HEK293 (cell line): ENCODE data around the gene FBXO45.
A peak's percentile ranks its signal among the peaks of the same experiment; 100 is the strongest.

Source experiments
- CTCF ChIA-PET: fragments of 350-600 bp; formaldehyde crosslinking; extraction: SDS; loops from one replicate; lab custom pipeline; 2021; ENCODE audit warnings: antibody characterized with exemption; lab: Yijun Ruan, JAX
- POLR2A ChIA-PET: fragments of 300-600 bp; formaldehyde crosslinking; extraction: SDS; loops from one replicate; lab custom pipeline; 2020; ENCODE audit warnings: antibody characterized with exemption, inconsistent platforms; lab: Yijun Ruan, JAX
- H3K27ac ChIP-seq: fragments of 200-500 bp; sonication (Bioruptor generic); 2 replicates; pipeline ENCODE4 v1.5.1; 2014; ENCODE audit warnings: low read depth, low read length, control low read depth, inconsistent platforms; ENCODE audit errors: extremely low read depth
- H3K36me3 ChIP-seq, 2 experiments: fragments of 200-500 bp in 1 of 2; sonication (Bioruptor generic) in 1 of 2; 1 replicate in 1 of 2; 2 replicates in 1 of 2; pipeline ENCODE4 v1.5.1; 2014 to 2017; ENCODE audit warnings: inconsistent platforms in 2 of 2, low read length in 2 of 2; ENCODE audit not compliant: control insufficient read depth in 2 of 2, insufficient read depth in 1 of 2
- H3K4me1 ChIP-seq: fragments of 200-500 bp; sonication (Bioruptor generic); 2 replicates; pipeline ENCODE4 v1.5.1; 2014; ENCODE audit warnings: mild to moderate bottlenecking, low read length, inconsistent platforms; ENCODE audit not compliant: control insufficient read depth, insufficient read depth
- H3K4me3 ChIP-seq: 2 replicates; pipeline ENCODE4 v1.5.1; 2011; ENCODE audit warnings: low read depth, mild to moderate bottlenecking, control low read depth, low read length, moderate library complexity
- H3K9me3 ChIP-seq: fragments of 200-500 bp; sonication (Bioruptor generic); 2 replicates; pipeline ENCODE4 v1.5.1; 2014; ENCODE audit warnings: low read depth, low read length, inconsistent platforms; ENCODE audit not compliant: control insufficient read depth, insufficient read depth
- CTCF ChIP-seq: fragments of 450-650 bp; formaldehyde crosslinking; IDR thresholded peaks from 2 replicates; pipeline ENCODE4 v1.5.1; 2016; ENCODE audit warnings: missing biosample characterization, missing genetic modification characterization
- HOXA7 ChIP-seq: sonication (generic); formaldehyde crosslinking; IDR thresholded peaks from 2 replicates; pipeline ENCODE4 v1.8.1; 2022; ENCODE audit warnings: missing genetic modification reagents, borderline replicate concordance
- ZNF654 ChIP-seq: fragments of 450-650 bp; formaldehyde crosslinking; IDR thresholded peaks from 2 replicates; pipeline ENCODE4 v1.5.1; 2016; ENCODE audit warnings: low read depth, missing biosample characterization, missing genetic modification characterization
- TF ChIP-seq, protein P1 (sequence below): fragments of 450-650 bp; formaldehyde crosslinking; IDR thresholded peaks from 2 replicates; pipeline ENCODE4 v1.5.1; 2016; ENCODE audit warnings: missing biosample characterization, missing genetic modification characterization, borderline replicate concordance
- TF ChIP-seq, protein P2 (sequence below): fragments of 450-650 bp; formaldehyde crosslinking; IDR thresholded peaks from 2 replicates; pipeline ENCODE4 v1.5.1; 2016; ENCODE audit warnings: missing biosample characterization, missing genetic modification characterization
- TF ChIP-seq, protein P3 (sequence below): fragments of 450-650 bp; formaldehyde crosslinking; IDR thresholded peaks from 2 replicates; pipeline ENCODE4 v1.5.1; 2017; ENCODE audit warnings: missing biosample characterization, mild to moderate bottlenecking, missing genetic modification characterization, moderate library complexity
- TF ChIP-seq, protein P4 (sequence below): fragments of 450-650 bp; formaldehyde crosslinking; IDR thresholded peaks from 2 replicates; pipeline ENCODE4 v1.5.1; 2017; ENCODE audit warnings: missing biosample characterization, missing genetic modification characterization

FBXO45 gene

DNA sequence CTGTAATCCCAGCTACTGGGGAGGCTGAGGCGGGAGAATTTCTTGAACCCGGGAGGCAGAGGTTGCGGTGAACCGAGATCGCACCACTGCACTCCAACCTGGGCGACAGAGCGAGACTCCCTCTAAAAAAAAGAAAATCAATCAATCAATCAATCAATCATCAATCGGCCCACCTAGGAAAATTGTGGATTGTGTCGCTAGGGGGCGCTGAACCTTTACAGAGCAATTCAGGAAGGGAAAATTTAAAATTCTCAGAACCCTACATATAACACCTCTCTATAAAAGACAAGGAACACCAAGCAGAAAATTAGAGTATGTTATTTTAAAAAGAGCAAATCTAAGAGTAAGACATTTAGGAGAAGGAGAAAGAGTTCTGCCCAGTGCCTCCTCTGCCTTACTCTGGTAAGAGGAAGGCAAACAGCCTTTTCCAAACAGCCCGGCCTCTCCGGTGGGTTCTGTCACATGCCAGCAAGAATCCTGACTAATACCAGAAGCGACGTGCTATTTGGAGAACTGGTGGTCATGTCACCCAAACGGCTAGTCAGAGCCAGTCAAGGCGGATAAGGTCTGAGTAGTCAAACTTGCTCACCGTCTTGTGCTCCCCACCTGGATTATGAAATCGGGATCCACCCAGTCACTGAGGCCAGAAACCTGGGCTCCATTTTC lies 31.0 kb upstream of the FBXO45 start:
- ChIA-PET CTCF (interaction anchor here (0.8 to 1.0 kb wide), 2 partner anchors 55 to 92 kb away, joined by 4 to 5 read pairs; no protein-coding TSS in a partner anchor), POLR2A (no interaction called here)
- Histone ChIP-seq H3K27ac (no peak overlapping the region), H3K4me3 (no peak overlapping the region), H3K4me1 (no peaks in the 10 kb centered on the region), H3K9me3 (no peaks in the 10 kb centered on the region), H3K36me3 (no peaks in the 10 kb centered on the region)
- TF ChIP-seq HOXA7 (no peak), CTCF (tag by site-specific recombination) (peak; percentile 36; the same call in 1 of the 2 replicates), ZNF654 (tag by site-specific recombination) (peak; percentile 43)
- TF ChIP-seq, protein P1, sequence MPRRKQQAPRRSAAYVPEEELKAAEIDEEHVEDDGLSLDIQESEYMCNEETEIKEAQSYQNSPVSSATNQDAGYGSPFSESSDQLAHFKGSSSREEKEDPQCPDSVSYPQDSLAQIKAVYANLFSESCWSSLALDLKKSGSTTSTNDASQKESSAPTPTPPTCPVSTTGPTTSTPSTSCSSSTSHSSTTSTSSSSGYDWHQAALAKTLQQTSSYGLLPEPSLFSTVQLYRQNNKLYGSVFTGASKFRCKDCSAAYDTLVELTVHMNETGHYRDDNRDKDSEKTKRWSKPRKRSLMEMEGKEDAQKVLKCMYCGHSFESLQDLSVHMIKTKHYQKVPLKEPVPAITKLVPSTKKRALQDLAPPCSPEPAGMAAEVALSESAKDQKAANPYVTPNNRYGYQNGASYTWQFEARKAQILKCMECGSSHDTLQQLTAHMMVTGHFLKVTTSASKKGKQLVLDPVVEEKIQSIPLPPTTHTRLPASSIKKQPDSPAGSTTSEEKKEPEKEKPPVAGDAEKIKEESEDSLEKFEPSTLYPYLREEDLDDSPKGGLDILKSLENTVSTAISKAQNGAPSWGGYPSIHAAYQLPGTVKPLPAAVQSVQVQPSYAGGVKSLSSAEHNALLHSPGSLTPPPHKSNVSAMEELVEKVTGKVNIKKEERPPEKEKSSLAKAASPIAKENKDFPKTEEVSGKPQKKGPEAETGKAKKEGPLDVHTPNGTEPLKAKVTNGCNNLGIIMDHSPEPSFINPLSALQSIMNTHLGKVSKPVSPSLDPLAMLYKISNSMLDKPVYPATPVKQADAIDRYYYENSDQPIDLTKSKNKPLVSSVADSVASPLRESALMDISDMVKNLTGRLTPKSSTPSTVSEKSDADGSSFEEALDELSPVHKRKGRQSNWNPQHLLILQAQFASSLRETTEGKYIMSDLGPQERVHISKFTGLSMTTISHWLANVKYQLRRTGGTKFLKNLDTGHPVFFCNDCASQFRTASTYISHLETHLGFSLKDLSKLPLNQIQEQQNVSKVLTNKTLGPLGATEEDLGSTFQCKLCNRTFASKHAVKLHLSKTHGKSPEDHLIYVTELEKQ (tag by site-specific recombination) = 0 out of 2 replicates have a peak, but pooled peaks have one; percentile 46
- TF ChIP-seq, protein P2, sequence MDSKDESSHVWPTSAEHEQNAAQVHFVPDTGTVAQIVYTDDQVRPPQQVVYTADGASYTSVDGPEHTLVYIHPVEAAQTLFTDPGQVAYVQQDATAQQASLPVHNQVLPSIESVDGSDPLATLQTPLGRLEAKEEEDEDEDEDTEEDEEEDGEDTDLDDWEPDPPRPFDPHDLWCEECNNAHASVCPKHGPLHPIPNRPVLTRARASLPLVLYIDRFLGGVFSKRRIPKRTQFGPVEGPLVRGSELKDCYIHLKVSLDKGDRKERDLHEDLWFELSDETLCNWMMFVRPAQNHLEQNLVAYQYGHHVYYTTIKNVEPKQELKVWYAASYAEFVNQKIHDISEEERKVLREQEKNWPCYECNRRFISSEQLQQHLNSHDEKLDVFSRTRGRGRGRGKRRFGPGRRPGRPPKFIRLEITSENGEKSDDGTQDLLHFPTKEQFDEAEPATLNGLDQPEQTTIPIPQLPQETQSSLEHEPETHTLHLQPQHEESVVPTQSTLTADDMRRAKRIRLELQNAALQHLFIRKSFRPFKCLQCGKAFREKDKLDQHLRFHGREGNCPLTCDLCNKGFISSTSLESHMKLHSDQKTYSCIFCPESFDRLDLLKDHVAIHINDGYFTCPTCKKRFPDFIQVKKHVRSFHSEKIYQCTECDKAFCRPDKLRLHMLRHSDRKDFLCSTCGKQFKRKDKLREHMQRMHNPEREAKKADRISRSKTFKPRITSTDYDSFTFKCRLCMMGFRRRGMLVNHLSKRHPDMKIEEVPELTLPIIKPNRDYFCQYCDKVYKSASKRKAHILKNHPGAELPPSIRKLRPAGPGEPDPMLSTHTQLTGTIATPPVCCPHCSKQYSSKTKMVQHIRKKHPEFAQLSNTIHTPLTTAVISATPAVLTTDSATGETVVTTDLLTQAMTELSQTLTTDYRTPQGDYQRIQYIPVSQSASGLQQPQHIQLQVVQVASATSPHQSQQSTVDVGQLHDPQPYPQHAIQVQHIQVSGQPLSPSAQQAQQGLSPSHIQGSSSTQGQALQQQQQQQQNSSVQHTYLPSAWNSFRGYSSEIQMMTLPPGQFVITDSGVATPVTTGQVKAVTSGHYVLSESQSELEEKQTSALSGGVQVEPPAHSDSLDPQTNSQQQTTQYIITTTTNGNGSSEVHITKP (tag by site-specific recombination) = no peak

DNA sequence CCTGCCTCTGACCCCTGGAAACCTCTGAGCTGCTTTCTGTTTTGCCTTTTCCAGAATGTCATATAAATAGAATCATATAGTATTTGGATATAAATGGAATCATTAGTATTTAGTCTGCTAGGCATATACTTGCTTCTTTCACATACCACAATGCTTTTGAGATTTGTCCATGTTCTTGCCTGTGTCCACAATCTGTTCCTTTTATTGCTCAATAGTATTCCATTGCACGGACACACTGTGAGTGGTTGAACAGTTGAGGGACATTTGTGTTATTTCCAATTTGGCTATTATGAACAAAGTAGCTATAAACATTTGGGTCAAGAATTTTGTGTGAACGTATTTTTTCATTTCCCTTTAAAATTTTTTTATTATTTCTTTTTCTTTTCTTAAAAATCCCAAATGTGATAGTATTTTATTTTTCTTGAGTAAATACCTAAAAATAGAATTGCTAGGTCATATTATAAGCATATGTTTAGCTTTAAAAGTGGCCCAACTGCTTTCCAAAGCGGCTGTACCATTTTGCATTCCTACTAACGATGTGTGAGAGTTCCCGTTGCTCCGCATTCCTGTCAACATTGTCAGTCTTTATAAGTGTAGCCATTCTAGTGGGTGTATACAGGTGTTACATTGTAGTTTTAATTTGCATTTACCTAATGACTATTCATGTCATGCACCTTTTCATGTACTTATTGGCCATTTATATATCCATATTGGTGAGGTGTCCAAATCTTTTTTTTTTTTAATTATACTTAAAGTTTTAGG lies 26.6 kb upstream of the FBXO45 start:
- no peaks in the 10 kb centered on the region for H3K36me3 ChIP-seq
- no peaks in the 10 kb centered on the region for H3K4me1 ChIP-seq
- H3K9me3 ChIP-seq = no peaks in the 10 kb centered on the region
- CTCF ChIA-PET = interaction anchor here (1.0 kb wide), 1 partner anchor 23 kb away, joined by 3 read pairs; no protein-coding TSS in a partner anchor
- POLR2A ChIA-PET = interaction anchor here (0.6 kb wide), 1 partner anchor 438 kb away, joined by 7 read pairs; no protein-coding TSS in a partner anchor
- TF ChIP-seq HOXA7 = no peak
- TF ChIP-seq, protein P3, sequence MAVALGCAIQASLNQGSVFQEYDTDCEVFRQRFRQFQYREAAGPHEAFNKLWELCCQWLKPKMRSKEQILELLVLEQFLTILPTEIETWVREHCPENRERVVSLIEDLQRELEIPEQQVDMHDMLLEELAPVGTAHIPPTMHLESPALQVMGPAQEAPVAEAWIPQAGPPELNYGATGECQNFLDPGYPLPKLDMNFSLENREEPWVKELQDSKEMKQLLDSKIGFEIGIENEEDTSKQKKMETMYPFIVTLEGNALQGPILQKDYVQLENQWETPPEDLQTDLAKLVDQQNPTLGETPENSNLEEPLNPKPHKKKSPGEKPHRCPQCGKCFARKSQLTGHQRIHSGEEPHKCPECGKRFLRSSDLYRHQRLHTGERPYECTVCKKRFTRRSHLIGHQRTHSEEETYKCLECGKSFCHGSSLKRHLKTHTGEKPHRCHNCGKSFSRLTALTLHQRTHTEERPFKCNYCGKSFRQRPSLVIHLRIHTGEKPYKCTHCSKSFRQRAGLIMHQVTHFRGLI (tag by site-specific recombination) = no peak
- TF ChIP-seq, protein P4, sequence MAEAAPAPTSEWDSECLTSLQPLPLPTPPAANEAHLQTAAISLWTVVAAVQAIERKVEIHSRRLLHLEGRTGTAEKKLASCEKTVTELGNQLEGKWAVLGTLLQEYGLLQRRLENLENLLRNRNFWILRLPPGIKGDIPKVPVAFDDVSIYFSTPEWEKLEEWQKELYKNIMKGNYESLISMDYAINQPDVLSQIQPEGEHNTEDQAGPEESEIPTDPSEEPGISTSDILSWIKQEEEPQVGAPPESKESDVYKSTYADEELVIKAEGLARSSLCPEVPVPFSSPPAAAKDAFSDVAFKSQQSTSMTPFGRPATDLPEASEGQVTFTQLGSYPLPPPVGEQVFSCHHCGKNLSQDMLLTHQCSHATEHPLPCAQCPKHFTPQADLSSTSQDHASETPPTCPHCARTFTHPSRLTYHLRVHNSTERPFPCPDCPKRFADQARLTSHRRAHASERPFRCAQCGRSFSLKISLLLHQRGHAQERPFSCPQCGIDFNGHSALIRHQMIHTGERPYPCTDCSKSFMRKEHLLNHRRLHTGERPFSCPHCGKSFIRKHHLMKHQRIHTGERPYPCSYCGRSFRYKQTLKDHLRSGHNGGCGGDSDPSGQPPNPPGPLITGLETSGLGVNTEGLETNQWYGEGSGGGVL = no peak
- H3K27ac ChIP-seq = no peak overlapping the region
- H3K4me3 ChIP-seq = no peak overlapping the region
